Activated naive CD8-positive, alpha-beta T cell treated with anti-CD3 and anti-CD28 coated beads, Interleukin-2, amount 50 U/mL, for 16 hours (primary cell): ENCODE results near the gene GJA3.

Experiments
- DNase-seq: peaks from one replicate; pipeline ENCODE4 v3.0.0-alpha.2; 2020; ENCODE audit warnings: low read depth, low spot score

Gene GJA3

DNA sequence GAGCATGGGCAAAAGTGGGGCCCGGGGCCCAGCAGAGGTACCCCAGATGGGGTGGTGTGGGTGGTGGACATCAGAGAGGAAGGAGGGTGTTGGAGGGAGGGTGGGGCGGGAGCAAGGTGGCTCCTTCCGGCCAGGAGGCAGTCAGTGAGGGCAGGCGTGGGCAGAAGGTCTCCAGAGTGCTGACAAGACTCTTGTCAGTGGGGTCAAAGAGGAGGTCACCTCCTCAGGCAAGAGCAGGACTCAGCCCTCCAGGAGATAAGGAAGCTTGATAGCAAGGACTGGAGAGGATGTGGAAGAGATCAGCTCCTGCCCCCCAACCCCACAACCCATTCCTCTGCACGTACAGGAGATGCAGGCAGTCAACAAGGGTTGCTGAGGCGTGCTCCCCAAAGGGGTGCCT is 9.8 kb downstream of the GJA3 start:
- DNase-seq = no peak

DNA sequence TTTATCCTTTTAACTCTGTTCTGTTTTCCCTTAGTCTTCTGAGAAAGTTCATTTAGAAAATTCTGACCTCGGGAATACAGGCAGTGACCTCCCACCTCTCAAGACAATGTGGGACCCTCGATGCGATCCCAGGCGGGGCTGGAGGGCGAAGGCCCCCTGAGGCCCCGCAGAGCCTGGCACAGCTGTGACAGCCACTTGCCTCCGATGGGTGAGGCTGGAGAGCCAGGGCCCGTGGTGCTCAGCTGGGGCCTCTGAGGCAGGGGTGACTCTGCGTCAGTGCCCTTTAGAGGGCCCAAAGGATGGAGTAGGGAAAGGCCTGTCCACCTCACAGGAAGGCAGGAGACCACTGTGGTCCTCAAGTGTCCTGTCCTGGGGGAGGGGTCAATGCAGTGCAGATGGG is 10.3 kb downstream of the GJA3 start:
- DNase-seq = no peak

DNA sequence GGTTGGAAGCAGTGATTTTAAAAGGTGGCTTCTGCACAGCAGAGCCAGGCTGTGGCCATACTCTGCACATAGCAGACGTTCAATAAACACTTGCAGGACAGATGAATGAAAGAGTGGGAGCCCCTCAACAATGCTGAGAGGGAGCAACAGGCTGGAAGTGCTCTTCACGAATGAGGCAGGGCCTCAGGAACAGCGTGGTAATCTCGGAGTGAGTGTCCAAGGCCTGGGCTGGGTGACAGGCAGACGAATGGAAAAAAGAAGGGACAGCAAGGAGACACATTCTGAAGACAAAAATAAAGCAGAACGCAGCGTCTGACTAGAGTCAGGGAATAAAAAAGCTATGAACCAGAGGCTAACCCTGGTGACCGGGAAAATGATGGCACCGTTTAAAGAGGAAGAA is 11.1 kb downstream of the GJA3 start:
- DNase-seq = no peak

DNA sequence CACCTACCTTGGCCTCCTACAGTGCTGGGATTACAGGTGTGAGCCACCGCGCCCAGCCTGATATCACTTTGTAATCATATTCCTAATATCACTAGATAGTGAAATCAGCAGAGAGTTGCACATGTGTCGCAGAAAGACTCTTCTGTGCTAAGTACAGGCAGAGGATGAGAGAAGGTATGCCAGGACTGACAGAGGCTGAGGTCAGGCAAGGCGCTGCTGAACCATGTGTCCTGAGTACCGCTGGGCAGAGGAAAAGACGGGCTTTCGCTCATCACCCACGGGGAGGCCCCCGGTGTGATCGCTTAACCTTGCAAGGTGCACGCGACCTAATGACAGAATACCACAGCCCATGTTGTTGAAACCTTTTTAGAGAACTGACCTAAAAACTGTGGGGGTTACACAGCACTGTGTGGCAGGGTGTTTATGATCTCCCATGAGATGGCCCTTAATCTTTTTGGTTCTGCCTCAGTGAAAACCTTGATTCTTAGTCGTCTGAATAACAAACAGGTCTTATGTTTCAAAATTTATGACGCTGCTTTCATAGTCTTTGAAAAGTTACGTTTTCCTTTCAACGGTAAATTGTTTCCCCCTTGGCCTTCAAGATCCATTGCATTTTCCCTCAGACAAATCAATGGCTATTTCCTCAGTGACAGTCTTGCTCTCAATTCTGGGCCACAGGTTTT is 12.2 kb downstream of the GJA3 start:
- DNase-seq = no peak

DNA sequence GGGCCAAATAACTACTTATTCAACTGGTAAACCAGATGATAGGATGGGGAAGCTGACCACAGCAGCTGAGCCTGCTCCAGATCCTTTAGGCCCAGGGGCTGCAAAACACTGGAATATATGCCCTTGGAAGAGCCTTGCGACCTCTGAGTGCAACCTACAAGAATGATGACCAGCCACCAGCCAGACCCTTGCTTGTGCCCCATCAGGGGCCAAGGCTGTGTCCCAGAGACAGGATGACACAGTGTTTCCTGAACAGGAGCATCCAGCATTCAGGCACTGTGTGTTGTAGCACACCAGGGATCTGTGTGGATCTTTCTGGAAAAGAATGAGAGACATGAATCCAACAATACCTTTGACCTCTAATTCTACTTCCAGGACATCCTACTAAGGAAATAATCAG is 14.5 kb downstream of the GJA3 start:
- no peak for DNase-seq

DNA sequence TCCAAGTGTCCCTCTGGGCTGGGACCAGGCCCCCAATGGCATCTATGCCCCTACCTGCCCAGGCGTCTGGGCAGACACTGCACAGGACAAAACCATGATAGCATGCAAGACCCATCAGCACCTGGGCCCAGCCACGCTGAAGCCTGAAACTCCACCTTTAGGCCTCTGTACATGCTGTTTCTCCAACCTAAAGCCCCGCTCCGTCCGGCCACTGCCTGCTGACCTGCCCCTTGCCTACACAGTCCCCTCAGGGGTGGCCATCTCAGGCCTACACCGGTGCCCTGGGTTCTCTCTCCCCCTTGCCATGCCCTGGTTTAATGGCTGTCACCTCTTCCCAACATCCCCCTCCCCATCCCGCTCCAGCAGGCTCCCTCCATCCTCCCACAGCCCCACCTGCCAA is 15.3 kb downstream of the GJA3 start:
- no peak for DNase-seq

DNA sequence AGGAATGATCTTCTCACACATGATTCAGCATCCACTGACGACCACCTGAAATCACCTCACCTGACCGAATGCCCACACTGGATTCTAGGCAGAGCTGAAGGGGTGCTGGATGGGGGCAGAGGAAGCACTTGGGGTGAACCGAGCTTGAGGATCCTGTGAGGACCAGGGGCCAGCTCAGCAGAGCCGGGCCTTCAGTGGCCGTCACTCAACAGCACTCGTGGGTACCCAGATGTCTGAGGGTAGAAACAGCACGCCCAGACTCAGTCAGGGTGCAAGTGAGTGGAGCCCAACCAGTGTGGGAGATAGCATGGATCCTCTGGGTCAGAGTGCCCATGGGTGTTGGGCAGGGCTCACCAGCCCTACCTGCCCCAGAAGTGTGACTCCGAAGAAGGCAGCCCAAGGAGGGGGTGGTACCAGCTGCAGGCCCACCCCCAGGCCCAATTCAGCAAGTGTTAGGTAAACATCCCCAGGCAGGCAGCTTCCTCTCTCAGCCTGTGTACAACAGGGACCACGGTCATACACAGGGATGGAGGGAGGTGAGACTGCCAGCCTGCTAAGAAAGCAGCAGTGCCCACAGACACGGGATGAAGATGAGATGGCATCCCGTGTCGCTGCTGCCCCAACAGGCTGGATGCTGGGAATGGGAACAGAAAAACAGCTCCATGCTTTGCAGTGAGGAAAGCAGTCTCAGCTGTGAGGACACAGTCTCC is 16.6 kb downstream of the GJA3 start:
- no peak for DNase-seq

DNA sequence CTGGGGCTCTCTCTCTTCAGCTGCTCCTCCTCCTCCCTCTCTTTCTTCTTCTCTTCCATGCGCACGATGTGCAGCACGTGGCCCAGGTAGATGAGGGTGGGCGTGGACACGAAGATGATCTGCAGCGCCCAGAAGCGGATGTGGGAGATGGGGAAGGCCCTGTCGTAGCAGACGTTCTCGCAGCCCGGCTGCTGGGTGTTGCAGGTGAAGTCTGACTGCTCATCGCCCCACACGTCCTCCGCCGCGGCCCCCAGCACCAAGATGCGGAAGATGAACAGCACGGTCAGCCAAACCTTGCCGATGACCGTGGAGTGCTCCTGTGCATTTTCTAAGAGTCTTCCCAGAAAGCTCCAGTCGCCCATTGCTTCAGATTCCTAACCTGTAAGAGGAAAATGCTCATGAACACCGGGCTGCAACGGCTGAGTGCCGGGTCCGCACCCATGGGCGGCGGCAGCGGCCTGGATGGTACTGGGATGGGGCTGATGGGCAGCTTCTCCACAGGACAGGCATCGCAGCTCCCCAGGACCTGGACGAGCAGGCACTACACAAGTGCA is 17.8 kb downstream of the GJA3 start:
- DNase-seq = no peak

DNA sequence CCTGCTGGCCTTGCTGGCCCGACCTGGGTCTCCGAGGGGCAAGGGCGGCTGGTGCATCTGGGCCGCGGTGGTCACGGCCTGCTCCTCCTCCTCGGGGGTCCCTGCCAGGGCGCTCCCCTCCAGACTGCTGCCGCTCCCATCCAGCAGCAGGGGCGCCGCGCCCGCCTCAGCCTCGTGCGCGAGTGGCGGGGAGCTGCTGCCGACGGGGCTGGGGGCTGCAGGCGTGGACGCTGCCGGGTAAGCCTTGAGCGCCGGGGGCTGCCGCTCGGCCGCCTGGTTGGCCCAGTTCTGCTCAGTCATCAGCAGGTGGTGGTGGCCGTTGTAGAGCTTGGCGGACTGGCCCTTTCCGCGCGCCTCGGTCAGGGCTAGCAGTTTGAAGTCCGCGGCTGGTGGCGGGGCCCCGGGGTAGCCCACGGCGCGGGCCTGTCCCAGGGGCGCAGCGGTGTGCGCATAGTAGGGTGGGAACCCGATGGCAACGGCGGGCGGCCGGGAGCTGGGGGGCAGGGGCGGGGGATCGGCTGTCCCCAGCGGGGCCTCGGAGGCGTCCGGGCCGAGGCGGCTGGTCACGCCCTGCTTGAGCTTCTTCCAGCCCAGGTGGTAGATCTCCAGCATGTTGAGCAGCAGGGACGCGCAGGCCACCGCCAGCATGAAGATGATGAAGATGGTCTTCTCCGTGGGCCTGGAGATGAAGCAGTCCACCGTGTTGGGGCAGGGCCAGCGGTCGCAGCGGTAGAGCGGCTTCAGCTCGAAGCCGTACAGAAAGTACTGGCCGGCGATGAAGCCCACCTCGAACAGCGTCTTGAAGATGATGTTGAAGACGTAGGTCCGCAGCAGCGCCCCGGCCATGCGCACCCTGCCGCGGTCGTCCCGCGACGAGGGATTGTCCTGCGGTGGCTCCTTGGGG is 18.6 kb downstream of the GJA3 start:
- no peak for DNase-seq

DNA sequence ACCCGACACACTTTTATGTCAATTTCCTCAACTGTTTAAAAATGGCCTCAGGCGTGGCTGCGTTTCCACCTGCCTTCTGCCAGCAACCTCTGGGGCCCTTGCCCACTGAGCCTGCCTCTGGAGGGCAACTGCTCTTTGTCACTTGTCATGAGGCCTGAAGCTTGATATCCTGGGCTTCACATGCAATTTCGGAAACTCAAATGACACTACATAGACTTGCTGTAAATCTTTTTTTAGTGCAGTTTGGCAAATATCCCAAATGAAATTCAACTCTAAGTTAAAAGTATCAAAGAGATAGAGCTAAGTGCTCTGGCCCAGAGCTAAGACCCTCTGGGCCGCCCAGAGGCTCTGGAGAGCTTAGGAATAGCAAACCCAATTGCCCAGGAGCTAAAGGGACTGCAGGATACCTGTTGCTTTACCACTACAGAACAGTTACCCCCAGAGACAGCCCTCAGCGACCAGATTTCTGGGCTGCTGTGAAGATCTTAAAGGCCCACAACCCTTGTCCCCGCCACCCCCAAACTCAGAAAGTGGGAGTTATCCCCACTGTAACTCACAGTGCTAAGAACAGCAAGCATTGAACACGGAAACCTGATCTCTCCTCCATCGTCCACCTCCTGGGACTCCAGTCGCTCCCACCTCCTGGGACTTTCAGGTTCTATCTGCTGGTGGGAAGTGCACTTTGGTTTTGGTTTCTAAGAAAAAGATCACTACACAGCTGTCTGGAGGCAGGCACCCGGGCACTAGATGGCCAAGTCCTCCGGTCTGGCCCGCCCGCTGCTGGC is 19.4 kb downstream of the GJA3 start:
- DNase-seq = no peak

DNA sequence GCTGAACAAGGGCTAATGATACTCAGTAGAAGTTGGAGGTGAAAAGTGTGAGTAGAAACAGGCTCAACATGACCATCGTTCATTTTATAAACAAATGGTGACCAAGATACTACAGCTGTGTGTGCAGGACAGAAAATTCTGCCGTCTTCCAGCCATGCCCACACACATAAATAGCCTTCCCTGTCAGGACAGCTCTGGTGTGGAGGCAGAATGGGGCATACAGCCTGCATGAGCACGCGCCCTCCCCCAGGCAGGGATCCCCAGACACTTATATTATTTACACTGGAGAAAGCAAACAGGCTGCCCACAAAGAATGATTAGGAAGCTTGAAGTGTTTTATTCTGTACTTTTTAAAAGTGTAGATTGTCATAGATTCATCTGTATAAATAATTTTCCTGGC is 20.4 kb downstream of the GJA3 start:
- DNase-seq = no peak

DNA sequence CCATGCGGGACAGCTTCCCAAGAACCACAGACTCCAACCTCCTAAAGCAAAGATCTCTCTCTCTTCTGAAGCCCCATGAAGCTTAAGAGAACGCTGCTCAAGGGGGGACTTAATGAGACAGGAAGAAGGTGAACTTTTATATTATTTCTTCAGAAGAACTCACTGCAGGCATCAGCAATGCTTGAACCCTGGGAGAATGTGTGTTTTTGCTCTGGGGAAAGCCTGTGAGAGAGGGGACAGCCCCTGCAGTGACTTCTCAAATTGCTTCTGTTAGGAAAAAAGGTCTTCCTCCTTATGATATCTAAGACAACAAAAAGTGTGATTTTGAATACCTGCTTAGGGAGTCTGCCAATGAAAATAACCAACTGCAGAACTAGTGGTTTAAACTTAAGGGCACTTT is 23.0 kb downstream of the GJA3 start:
- no peak for DNase-seq

DNA sequence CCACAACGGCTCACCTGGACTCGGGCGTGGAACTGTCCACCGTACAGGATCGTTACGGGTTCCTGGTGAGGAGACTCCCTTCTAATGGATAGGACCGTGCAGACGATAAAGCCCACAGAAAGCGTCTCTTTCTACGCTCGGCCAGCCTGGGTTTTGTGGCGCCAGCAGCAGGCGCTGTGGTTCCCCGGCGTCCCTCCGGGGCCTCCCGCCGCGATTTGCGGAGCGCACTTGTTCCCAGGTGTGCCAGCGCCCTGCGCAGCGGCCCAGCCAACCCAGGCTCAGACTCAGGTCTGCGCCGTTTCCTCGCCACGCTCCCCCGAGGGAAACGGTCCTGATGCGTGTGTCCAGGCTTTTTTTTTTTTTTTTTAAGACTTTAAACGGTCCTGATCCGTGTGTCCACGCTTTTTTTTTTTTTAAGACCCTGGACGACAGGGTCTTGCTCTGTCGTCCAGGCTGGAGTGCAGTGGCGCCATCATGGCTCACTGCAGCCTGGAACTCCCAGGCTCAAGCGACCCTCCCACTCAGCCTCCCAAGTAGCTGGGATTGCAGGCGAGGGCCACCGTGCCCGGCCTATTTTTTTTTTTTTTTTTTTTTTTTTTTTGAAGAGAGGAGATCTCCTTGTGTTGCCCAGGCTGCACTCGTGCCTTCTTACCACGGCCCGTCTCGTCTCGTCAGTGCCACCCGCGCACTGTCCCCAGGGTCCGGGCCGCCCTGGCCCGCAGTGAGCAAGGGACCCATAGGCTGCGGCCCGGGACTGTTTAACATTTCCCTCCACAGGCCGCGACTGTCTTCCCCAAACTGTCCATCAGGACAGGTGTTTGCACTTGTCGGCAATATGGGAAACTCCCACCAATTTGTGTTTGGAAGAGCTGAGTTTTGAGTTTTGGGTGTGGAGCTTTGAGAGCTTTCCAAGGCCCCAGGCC is 23.8 kb downstream of the GJA3 start:
- no peak for DNase-seq

DNA sequence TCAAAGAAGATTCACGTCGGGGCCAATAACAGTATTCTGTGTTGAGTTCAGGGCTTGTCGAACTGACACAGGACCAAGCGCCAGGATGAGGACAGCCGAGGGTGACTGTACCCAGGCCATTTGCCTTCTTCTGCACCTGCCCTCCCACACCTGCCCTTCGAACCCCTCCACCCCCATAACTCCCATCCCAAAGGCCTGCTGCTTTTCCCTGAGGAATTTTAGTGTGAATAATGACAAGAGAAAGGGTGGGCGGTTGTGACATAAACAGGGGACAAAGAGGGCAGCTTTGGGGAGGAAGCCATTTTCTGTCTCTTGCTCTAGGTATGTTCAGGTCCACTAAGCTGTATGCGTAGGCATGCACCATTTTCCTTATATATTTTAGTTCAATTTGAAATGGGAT is 26.1 kb downstream of the GJA3 start:
- no peak for DNase-seq

DNA sequence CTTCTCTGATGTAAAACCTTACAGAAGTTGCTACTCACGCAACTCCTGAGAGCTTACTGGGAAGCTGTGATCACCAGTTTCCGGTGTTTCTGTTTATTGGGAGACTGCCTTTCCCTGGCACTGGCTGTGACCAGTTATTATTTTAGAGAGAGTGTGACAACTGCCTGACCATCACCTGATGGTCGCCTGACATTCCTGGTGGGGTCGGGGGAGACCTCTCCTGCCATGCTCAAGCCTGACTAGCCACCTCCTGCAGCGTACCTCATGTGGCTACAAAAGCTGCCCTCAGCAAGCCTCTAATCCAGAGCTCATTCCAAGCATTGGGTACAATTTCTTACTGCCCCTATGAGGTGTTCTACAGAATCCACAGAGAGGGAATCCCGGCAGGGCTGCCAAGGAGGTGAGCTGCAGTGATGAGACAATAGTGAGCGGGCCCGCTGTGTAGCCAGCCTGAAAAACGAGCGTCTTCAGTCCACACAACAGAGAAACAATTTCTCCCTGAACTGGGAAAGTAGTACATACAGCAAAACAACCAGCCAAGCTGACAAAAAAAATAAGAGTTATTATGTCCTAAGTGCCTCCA is 28.7 kb downstream of the GJA3 start:
- no peak for DNase-seq

DNA sequence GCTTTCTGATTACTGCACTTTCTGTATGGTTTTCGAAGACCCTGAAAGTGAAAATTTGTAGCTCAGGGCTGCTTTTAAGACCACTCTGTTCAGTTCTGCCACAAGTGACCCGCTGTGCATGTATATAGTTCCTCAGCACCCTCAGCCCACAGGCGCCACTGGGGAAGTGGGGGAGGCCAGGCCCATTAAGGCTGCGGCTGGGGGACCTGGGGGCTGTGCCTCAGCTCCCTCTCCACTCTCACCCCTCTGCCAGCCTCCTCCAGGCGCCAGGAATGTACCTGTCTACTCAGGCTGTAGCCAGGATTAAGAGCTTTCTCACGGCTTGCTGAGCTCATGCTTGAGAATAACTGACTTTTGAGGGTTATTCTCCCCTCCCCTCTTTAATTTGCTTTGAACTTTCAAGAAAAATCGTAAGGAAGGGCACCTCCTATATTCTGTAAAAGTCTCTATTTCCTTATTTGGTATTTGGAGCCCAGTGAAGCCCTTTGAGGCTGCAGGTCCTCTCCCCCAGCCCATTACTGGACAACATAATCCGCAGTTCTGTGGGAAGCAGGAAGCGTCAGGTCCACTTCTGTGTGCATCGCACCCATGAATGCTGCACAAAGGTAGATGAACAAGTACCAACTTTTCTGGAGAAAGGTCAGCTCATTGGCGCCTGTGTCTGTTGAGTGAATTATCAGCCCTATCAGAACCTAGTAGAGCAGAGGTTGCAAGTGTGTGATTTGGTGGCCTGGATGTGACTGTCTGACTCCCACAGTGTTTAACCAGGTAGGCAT is 29.6 kb downstream of the GJA3 start:
- no peak for DNase-seq

DNA sequence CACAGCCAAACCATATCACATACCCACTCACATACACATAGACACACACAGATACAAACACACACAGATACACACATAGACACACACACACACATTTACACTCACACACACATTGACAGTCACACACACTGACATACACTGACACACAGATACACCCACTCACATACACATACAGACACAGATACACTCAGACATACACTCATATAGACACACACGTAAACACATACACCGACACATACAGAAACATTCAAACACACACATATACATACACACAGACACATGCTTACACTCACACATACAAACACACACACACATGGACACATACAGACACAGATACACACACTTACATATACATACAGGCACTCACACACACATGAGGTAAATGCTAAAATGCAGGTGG is 30.2 kb downstream of the GJA3 start:
- DNase-seq = no peak

DNA sequence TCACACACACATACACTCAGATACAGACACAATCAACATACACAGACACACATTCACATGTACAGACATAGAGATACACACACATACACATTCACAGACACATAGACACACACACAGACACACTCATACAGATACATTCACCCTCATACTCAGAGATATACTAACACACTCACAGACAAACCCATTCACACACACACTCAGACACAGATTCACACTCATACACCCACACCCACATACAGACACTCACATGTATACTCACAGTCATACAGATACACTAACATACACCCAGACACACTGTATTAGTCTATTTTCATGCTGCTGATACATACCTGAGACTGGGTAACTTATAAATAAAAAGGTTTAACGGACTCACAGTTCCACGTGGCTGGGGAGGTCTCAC is 30.8 kb downstream of the GJA3 start:
- DNase-seq = no peak

DNA sequence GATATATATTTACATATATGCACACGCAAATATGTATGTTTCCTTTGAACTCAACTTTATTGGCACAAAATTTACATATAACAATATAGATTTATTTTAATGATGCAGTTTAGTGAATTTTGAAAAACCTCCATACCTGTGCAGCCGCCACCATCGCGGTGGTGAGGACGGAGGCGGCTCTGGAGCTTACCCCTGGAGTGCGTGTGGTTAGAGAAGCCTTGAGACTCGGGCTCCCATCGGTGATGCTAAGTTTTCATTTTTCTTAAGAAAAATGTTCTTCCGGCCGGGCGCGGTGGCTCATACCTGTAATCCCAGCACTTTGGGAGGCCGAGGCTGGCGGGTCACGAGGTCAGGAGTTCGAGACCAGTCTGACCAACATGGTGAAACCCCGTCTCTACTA is 31.8 kb downstream of the GJA3 start:
- DNase-seq = no peak
